Measurements from ENCODE around the gene RAD51B. TPM values are rescaled to one million over a fixed set of nuclear protein-coding genes. Genes with fewer than 3 reads are reported as not detected.

The RAD51B gene
- total RNA-seq, 1 experiment from 2014 or later = 16.7 TPM

DNA sequence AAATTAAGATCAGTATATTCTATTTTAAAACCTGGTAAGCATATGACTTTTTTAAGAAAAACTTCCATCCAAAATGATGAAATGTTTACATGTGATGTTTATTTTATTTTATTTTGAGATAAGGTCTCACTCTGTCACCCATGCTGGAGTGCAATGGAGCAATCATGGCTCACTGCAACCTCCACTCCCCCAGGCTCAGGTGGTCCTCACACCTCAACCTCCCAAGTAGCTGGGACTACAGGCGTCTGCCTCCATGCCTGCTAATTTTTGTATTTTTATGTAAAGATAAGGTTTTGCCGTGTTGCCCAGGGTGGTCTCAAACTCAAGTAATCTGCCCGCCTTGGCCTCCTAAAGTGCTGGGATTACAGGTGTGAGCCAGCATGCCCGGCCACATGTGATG, 831.5 kb downstream of the RAD51B start:
- Mint-ChIP-seq H3K36me3 (ENCODE audit: insufficient read depth in 1 of 3, low read depth in 3 of 3) (no peaks in the 10 kb centered on the region), H3K4me3 (no peak overlapping the region), H3K9me3 (no peaks in the 10 kb centered on the region), H3K4me1 (peaks cover 17 to 26% of the 10 kb centered on the region in 2 experiments), H3K27me3 (ENCODE audit: low read depth) (peaks cover 3% of the 10 kb centered on the region), H3K27ac (no peak overlapping the region)
- no peak overlapping the region for H3K23ac ChIP-seq (ENCODE audit: insufficient read length, low read depth, low read length)
- no CpG with 5 or more reads among the region's 4 CpGs for WGBS (ENCODE audit: extremely low coverage, insufficient read length, low lambda C conversion rate)
- H3K79me1 ChIP-seq (ENCODE audit: insufficient read depth, low read depth, low read length, poor library complexity, severe bottlenecking) = no peaks in the 10 kb centered on the region
- no peak overlapping the region for H3K56ac ChIP-seq (ENCODE audit: insufficient read length, low read depth, low read length)
- H3K79me2 ChIP-seq (ENCODE audit: insufficient read depth, low read length) = no peaks in the 10 kb centered on the region
- no peak overlapping the region for H2BK15ac ChIP-seq (ENCODE audit: low read depth, low read length)
- no peak overlapping the region for H2BK5ac ChIP-seq (ENCODE audit: insufficient read length, low read length)
- H2BK120ac ChIP-seq (ENCODE audit: low read depth, low read length, poor library complexity, severe bottlenecking) = no peak overlapping the region
- H3K9ac ChIP-seq (ENCODE audit: extremely low read depth, insufficient read length, low read length) = no peak overlapping the region
- no peak overlapping the region for H3K18ac ChIP-seq (ENCODE audit: insufficient read length, low read depth, low read length)
- no peaks in the 10 kb centered on the region for H3K23me2 ChIP-seq (ENCODE audit: insufficient read length, low read depth, low read length, poor library complexity, severe bottlenecking)
- no peaks in the 10 kb centered on the region; the same call in 1 of the 2 replicates for H3K4me1 ChIP-seq (ENCODE audit: insufficient read depth, low read length)
- no peaks in the 10 kb centered on the region for H4K20me1 ChIP-seq (ENCODE audit: control insufficient read depth, insufficient read depth, insufficient read length)
- no peak overlapping the region for H4K8ac ChIP-seq (replicated peaks; ENCODE audit: insufficient read length, low read depth, low read length)
- no peaks in the 10 kb centered on the region for H3K9me3 ChIP-seq (ENCODE audit: control insufficient read depth, low read depth, low read length)
- no peak overlapping the region for H3K4ac ChIP-seq (ENCODE audit: low read depth, low read length)
- no peak overlapping the region for H2AFZ ChIP-seq (ENCODE audit: low read length)
- no peak overlapping the region for H2AK5ac ChIP-seq (ENCODE audit: insufficient read length, low read length)
- no peak overlapping the region for H3K27ac ChIP-seq (ENCODE audit: insufficient read length, low read depth, low read length)
- no peak overlapping the region for H2BK12ac ChIP-seq (ENCODE audit: insufficient read length, low read depth, low read length)
- TF ChIP-seq, protein P1, sequence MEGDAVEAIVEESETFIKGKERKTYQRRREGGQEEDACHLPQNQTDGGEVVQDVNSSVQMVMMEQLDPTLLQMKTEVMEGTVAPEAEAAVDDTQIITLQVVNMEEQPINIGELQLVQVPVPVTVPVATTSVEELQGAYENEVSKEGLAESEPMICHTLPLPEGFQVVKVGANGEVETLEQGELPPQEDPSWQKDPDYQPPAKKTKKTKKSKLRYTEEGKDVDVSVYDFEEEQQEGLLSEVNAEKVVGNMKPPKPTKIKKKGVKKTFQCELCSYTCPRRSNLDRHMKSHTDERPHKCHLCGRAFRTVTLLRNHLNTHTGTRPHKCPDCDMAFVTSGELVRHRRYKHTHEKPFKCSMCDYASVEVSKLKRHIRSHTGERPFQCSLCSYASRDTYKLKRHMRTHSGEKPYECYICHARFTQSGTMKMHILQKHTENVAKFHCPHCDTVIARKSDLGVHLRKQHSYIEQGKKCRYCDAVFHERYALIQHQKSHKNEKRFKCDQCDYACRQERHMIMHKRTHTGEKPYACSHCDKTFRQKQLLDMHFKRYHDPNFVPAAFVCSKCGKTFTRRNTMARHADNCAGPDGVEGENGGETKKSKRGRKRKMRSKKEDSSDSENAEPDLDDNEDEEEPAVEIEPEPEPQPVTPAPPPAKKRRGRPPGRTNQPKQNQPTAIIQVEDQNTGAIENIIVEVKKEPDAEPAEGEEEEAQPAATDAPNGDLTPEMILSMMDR (conservative IDR thresholded peaks at IDR 0.05) = no peak
- H3K27me3 ChIP-seq (ENCODE audit: insufficient read depth, low read length) = no peaks in the 10 kb centered on the region
- H3T11ph ChIP-seq (ENCODE audit: low read length) = no peak overlapping the region
- no peak for DNase-seq
- no peak overlapping the region for H3K14ac ChIP-seq (ENCODE audit: insufficient read depth, low read length)
- H3K4me2 ChIP-seq (ENCODE audit: insufficient read depth, insufficient read length, low read length) = no peak overlapping the region
- no peak overlapping the region for H4K91ac ChIP-seq (ENCODE audit: insufficient read length, low read depth, low read length)
- no peak overlapping the region for H2BK20ac ChIP-seq (ENCODE audit: low read depth, low read length, poor library complexity, severe bottlenecking)
- no peak overlapping the region for H4K5ac ChIP-seq (ENCODE audit: insufficient read length, low read depth, low read length)
